CD14-positive monocyte (primary cell): ENCODE data around the gene SLFN5. TPM values are rescaled to one million over a fixed set of nuclear protein-coding genes. Genes with fewer than 3 reads are reported as not detected.

Experiments used
- DNase-seq, 3 donors: peaks; one replicate each; pipeline ENCODE4 v3.0.0-alpha.2; 2011 to 2022
- H2AFZ ChIP-seq: 2 replicates; pipeline ENCODE4 v1.6.0; 2012; ENCODE audit warnings: mild to moderate bottlenecking, low read depth, low read length, inconsistent platforms; ENCODE audit not compliant: insufficient read depth, poor library complexity, severe bottlenecking
- H3K27ac ChIP-seq, 2 donors: 1 replicate in 1 of 2; 2 replicates in 1 of 2; pipeline ENCODE4 v1.5.1; 2012 to 2013; ENCODE audit warnings: low read length in 2 of 2, control low read depth in 1 of 2, inconsistent platforms in 1 of 2, low read depth in 1 of 2, mild to moderate bottlenecking in 1 of 2
- H3K27me3 ChIP-seq, 2 donors: one replicate each; pipeline versions ENCODE4 v1.6.0 to v1.6.1; 2011 to 2013; ENCODE audit warnings: low read length in 2 of 2; ENCODE audit not compliant: control insufficient read depth in 2 of 2, insufficient read depth in 2 of 2
- H3K36me3 ChIP-seq, 2 donors: replicated peaks in 1 of 2; 1 replicate in 1 of 2; 2 replicates in 1 of 2; pipeline versions ENCODE4 v1.5.1 to v1.6.1; 2012 to 2013; ENCODE audit warnings: low read length in 2 of 2, control low read depth in 1 of 2, inconsistent platforms in 1 of 2, mild to moderate bottlenecking in 1 of 2; ENCODE audit not compliant: insufficient read depth in 2 of 2, control insufficient read depth in 1 of 2
- H3K4me1 ChIP-seq, 2 donors: 1 replicate in 1 of 2; 2 replicates in 1 of 2; pipeline versions ENCODE4 v1.5.1 to v1.6.1; 2012 to 2013; ENCODE audit warnings: low read length in 2 of 2, control low read depth in 1 of 2, inconsistent platforms in 1 of 2, mild to moderate bottlenecking in 1 of 2, moderate library complexity in 1 of 2; ENCODE audit not compliant: insufficient read depth in 2 of 2, control insufficient read depth in 1 of 2
- H3K4me2 ChIP-seq: replicated peaks from 2 replicates; pipeline ENCODE3; 2012; ENCODE audit warnings: low read length, moderate library complexity, mild to moderate bottlenecking; ENCODE audit not compliant: poor library complexity, severe bottlenecking; ENCODE audit errors: extremely low read depth
- H3K4me3 ChIP-seq, 3 experiments: fragments of 200-600 bp in 1 of 3; sonication (generic) in 1 of 3; replicated peaks in 1 of 3; 1 replicate in 2 of 3; 2 replicates in 1 of 3; pipeline ENCODE4 v1.5.1; 2011 to 2013; ENCODE audit warnings: low read length in 3 of 3, mild to moderate bottlenecking in 3 of 3, control low read depth in 2 of 3, low read depth in 2 of 3, inconsistent platforms in 1 of 3, moderate library complexity in 1 of 3
- H3K79me2 ChIP-seq: 2 replicates; pipeline ENCODE4 v1.6.0; 2012; ENCODE audit warnings: mild to moderate bottlenecking, control low read depth, inconsistent platforms, low read length, moderate library complexity; ENCODE audit not compliant: insufficient read depth
- H3K9ac ChIP-seq: 2 replicates; pipeline ENCODE4 v1.6.0; 2017; ENCODE audit warnings: low read length, mild to moderate bottlenecking; ENCODE audit not compliant: insufficient read depth, poor library complexity, severe bottlenecking
- H3K9me3 ChIP-seq, 2 donors: replicated peaks in 1 of 2; 1 replicate in 1 of 2; 2 replicates in 1 of 2; pipeline versions ENCODE4 v1.5.1 to v1.6.1; 2012 to 2013; ENCODE audit warnings: low read length in 2 of 2, control low read depth in 1 of 2; ENCODE audit not compliant: control insufficient read depth in 1 of 2, insufficient read depth in 1 of 2
- H4K20me1 ChIP-seq: 2 replicates; pipeline ENCODE4 v1.6.0; 2012; ENCODE audit warnings: mild to moderate bottlenecking, low read length, control low read depth, moderate library complexity; ENCODE audit not compliant: insufficient read depth
- H3K27ac Mint-ChIP-seq, 7 donors: one replicate each; pipeline ENCODE4 v1.8.0; 2020; ENCODE audit warnings: mild to moderate bottlenecking in 7 of 7, mixed read lengths in 7 of 7, moderate library complexity in 6 of 7, inconsistent platforms in 2 of 7
- H3K27me3 Mint-ChIP-seq, 3 donors: one replicate each; pipeline ENCODE4 v1.8.0; 2021 to 2022; ENCODE audit warnings: low read depth in 3 of 3, mild to moderate bottlenecking in 3 of 3, mixed read lengths in 3 of 3, moderate library complexity in 3 of 3, inconsistent platforms in 1 of 3
- H3K36me3 Mint-ChIP-seq, 2 donors: one replicate each; pipeline ENCODE4 v1.8.0; 2020; ENCODE audit warnings: mixed read lengths in 2 of 2, inconsistent platforms in 1 of 2, mild to moderate bottlenecking in 1 of 2
- H3K4me1 Mint-ChIP-seq: one replicate; pipeline ENCODE4 v1.8.0; 2020; ENCODE audit warnings: mild to moderate bottlenecking, mixed read lengths
- H3K4me3 Mint-ChIP-seq, 2 donors: one replicate each; pipeline ENCODE4 v1.8.0; 2020; ENCODE audit warnings: mild to moderate bottlenecking in 2 of 2, mixed read lengths in 2 of 2, moderate library complexity in 1 of 2
- H3K9me3 Mint-ChIP-seq, 7 donors: one replicate each; pipeline ENCODE4 v1.8.0; 2020 to 2022; ENCODE audit warnings: mixed read lengths in 7 of 7, mild to moderate bottlenecking in 6 of 7, moderate library complexity in 6 of 7, inconsistent platforms in 2 of 7
- CTCF ChIP-seq: fragments of 200-600 bp; IDR thresholded peaks from one replicate; pipeline ENCODE4 v1.8.0; 2022; ENCODE audit warnings: antibody characterized with exemption, mild to moderate bottlenecking
- WGBS: methylation state at CpG from one replicate; pipeline ENCODE4 v1.1.5; 2013; ENCODE audit warnings: missing lambda C conversion rate; ENCODE audit not compliant: insufficient coverage; 5-methylcytosine and 5-hydroxymethylcytosine counted together
- intact Hi-C, 2 donors: fragments of 100-400 bp; cut with micrococcal nuclease; formaldehyde crosslinking; loops; one replicate each; pipeline versions ENCODE4 v1.15.0 to v1.15.1; 2023
- polyA plus RNA-seq, 3 donors: library from polyadenylated mRNA; depleted of rRNA in 1 of 3; unstranded in 2 of 3; stranded (reverse) in 1 of 3; fragments of 300-500 nt in 2 of 3; fragments of >200 nt in 1 of 3; fragmentation: Illumina TruSeq in 2 of 3; gene quantifications; 1 replicate in 2 of 3; 2 replicates in 1 of 3; pipeline ENCODE4 v1.2.3, GENCODE V29; 2012 to 2021

The SLFN5 gene
- polyA plus RNA-seq, 3 donors = 2.9 to 8.8 (median 5.3) TPM

GRCh38 chr17:35315283-35315682 is 72.4 kb downstream of the SLFN5 start:
- Histone ChIP-seq H3K36me3 (no peaks in the 10 kb centered on the region), H3K9ac (no peak overlapping the region), H3K4me2 (no peak overlapping the region), H3K27ac (no peak overlapping the region), H3K27me3 (no peaks in the 10 kb centered on the region), H3K9me3 (no peaks in the 10 kb centered on the region), H2AFZ (no peak overlapping the region), H4K20me1 (no peaks in the 10 kb centered on the region), H3K4me1 (peaks cover 18 to 26% of the 10 kb centered on the region in 2 donors), H3K79me2 (no peaks in the 10 kb centered on the region), H3K4me3 (no peak overlapping the region)
- Mint-ChIP-seq H3K27me3 (peaks cover 2 to 6% (median 2%) of the 10 kb centered on the region in 3 donors), H3K4me3 (no peak overlapping the region), H3K9me3 (no peaks in the 10 kb centered on the region), H3K27ac (no peak overlapping the region), H3K4me1 (peaks cover 27% of the 10 kb centered on the region), H3K36me3 (peaks cover 4 to 5% of the 10 kb centered on the region in 2 donors)
- no CpG with 5 or more reads among the region's 5 CpGs for WGBS
- TF ChIP-seq CTCF = no peak
- no peak for DNase-seq
- intact Hi-C loops = loop anchor here in 1 of 2 donors (10.0 kb wide), 1 partner anchor 130 kb away; the partner anchor contains the start of gene SLFN13

- H3K36me3 Mint-ChIP-seq = peaks cover 4 to 5% of the 10 kb centered on the region in 2 donors
- no peaks in the 10 kb centered on the region for H3K27me3 ChIP-seq
- peaks cover 2 to 6% (median 2%) of the 10 kb centered on the region in 3 donors for H3K27me3 Mint-ChIP-seq
- H4K20me1 ChIP-seq = no peaks in the 10 kb centered on the region
- no peak overlapping the region for H3K9ac ChIP-seq
- H3K4me2 ChIP-seq = no peak overlapping the region
- H3K4me3 ChIP-seq = no peak overlapping the region
- no peaks in the 10 kb centered on the region for H3K79me2 ChIP-seq
- intact Hi-C loops = loop anchor here in 1 of 2 donors (10.0 kb wide), 1 partner anchor 129 kb away; the partner anchor contains the start of gene SLFN13
- no peak overlapping the region for H3K27ac Mint-ChIP-seq
- H3K9me3 ChIP-seq = no peaks in the 10 kb centered on the region
- H3K27ac ChIP-seq = no peak overlapping the region
- H2AFZ ChIP-seq = no peak overlapping the region
- no peaks in the 10 kb centered on the region for H3K36me3 ChIP-seq
- peaks cover 0 to 3% (median 0%) of the 10 kb centered on the region in 7 donors for H3K9me3 Mint-ChIP-seq
- peaks cover 18 to 26% of the 10 kb centered on the region in 2 donors for H3K4me1 ChIP-seq
- H3K4me1 Mint-ChIP-seq = peaks cover 27% of the 10 kb centered on the region
- no peak for TF ChIP-seq CTCF
- no peak for DNase-seq
- H3K4me3 Mint-ChIP-seq = no peak overlapping the region
- no CpG with 5 or more reads among the region's 2 CpGs for WGBS
Observed at GRCh38 chr17:35315971-35316370, 73.1 kb downstream of the SLFN5 start.
